SH-SY5Y (cell line): ENCODE data around the gene UBTF.

Experiments used
- GATA2 ChIP-seq: IDR thresholded peaks from 2 replicates; pipeline ENCODE4 v1.6.1; 2011; ENCODE audit warnings: mild to moderate bottlenecking, low read depth, low read length
- GATA3 ChIP-seq: IDR thresholded peaks from 2 replicates; pipeline ENCODE4 v1.6.1; 2011; ENCODE audit warnings: low read depth, mild to moderate bottlenecking, low read length, moderate library complexity

DNA sequence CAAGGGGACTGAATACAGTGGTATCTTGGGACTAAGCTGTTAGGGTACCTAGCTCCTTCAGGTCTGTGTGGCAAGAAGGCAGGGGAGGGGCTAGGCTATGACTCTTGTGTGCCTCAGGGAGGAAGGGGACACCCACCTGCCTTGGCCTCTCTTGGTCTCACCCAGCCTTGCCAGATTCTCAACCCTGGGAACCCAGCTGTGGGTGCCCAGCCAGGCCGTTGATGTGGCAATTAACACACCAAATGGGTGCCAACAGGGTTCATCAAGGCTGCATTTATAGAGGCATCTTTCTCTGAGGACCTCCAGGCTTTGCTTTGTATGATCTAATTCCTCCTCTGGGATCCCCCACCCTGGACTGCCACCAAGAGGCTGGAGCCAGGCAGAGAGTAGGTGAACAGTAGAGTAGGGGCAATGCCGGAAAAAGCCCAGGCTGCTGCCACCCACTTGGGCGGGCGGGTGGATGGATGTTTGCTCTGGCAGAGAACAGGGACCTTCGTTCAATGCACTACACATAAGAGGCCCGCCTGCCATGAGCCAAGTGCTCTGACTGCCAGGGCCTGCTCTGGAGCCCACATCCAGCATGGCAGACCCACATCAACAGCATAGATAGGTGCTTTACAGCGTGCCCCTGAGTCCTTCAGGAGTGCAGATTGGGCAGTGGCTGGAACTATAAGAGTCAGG lies 52.2 kb downstream of the UBTF start:
- TF ChIP-seq GATA3, result no peak
- TF ChIP-seq GATA2, result no peak
